Endometrial microvascular endothelial cells (primary cell): Measurements from ENCODE around the gene FCER2. TPM values are rescaled to one million over a fixed set of nuclear protein-coding genes. Genes with fewer than 3 reads are reported as not detected.

Experiments used
- in situ Hi-C: cut with HindIII; loops from 2 replicates; pipeline ENCODE4 v1.10.0; 2017; ENCODE audit warnings: low sequenced_read_pairs, low pct_unique_long_range_greater_than_20kb; ENCODE audit errors: inconsistent ontology term
- total RNA-seq: library from RNA; depleted of rRNA; stranded (reverse); fragments of >200 nt; gene quantifications from one replicate; pipeline ENCODE4 v1.2.3, GENCODE V29; 2015; ENCODE audit errors: inconsistent ontology term

The FCER2 gene
- total RNA-seq, 1 donor from 2014 or later: not detected

DNA sequence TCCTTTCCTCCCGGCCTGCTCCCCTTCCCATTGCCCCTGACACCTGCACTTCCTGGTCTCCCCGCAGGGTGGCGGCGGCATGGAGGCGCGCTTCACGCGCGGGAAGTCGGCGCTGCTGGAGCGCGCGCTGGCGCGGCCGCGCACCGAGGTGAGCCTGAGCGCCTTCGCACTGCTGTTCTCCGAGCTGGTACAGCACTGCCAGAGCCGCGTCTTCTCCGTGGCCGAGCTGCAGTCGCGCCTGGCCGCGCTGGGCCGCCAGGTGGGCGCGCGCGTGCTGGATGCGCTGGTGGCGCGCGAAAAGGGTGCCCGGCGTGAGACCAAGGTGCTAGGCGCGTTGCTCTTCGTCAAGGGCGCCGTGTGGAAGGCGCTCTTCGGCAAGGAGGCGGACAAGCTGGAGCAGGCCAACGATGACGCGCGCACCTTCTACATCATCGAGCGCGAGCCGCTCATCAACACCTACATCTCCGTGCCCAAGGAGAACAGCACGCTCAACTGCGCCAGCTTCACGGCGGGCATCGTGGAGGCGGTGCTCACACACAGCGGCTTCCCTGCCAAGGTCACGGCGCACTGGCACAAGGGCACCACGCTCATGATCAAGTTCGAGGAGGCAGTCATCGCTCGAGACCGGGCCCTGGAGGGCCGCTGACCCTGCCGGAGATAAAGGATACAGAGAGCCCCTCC is 19.6 kb downstream of the FCER2 start:
- in situ Hi-C loops: no loop called here

GRCh38 chr19:7681340-7682174 is 20.4 kb downstream of the FCER2 start:
- in situ Hi-C loops: no loop called here

DNA sequence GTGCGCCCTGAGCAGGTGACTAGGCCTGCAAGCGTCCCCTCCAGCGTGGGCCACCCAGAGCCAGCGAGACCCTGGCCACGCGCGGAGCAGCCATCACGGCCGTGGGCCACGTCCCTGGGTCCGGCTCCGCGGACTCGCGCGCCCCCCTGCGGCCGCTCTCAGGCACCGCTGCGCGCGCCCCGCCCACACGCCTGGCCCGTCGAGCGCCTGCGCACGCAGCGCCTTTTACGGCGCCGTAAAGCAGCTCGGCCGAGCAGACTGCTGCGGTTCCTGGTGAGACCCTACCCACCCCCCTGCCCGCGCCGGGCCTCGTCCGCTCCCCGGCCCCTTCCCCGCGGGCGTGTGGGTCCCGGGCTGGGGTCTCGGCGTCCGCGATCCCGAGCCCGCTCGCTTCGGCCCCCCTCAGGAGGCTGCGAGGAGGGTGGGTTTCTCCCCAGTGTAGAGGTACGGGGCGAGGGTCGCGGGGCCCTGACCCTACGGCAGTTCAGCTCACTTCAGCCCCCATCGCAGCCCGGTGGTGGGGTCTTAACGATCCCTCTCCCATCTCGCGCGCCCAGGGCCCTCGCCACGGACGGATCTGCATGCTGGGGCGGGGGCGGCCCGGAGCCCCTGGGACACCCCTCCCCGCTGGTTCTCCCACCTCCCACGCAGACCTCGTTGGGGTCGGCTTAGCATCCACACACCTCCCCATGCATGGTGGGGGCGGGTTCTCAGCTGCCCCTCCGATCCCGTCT is 21.2 kb downstream of the FCER2 start, which contains the start of gene TRAPPC5:
Gene TRAPPC5 (plus strand): TSS at position 228 of the 734 bp plus-strand sequence. CDS start 1,421 bp downstream, outside the sequence.
- in situ Hi-C loops: no loop called here

DNA sequence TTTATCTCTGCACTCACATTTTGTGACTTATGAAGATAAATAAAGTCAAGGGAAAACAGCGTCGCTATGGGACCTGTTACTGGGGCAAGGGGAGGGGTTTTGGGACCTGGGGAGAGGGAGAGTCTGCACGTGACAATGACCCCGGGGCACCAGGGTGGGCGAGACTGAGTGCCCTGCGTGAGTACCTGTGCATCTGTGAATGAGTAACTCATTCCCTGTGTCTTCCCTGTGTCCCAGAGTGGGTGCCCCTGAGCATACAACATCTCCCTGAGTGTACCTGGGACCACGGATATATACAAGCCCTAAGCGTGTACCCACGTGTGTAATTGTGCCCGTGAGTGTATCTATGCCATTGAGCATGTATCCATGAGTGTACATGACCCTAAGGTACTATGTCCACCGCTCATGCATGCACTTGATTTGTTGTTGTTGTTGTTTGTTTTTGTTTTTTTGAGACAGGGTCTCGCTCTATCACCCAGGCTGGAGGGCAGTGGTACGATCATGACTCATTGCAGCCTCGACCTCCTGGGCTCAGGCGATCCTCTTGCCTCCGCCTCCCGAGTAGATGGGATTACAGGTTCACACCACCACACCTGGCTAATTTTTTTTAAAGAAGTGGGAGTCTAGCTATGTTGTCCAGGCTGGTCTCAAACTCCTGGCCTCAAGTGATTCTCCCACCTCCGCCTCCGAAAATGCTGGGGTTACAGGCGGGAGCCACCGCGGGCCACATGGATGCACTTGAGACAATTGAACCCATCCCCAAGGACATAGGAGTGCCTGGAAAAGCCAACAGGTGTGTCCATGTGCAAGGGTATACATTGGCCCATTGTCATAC is 21.9 kb downstream of the FCER2 start:
- in situ Hi-C loops: no loop called here

DNA sequence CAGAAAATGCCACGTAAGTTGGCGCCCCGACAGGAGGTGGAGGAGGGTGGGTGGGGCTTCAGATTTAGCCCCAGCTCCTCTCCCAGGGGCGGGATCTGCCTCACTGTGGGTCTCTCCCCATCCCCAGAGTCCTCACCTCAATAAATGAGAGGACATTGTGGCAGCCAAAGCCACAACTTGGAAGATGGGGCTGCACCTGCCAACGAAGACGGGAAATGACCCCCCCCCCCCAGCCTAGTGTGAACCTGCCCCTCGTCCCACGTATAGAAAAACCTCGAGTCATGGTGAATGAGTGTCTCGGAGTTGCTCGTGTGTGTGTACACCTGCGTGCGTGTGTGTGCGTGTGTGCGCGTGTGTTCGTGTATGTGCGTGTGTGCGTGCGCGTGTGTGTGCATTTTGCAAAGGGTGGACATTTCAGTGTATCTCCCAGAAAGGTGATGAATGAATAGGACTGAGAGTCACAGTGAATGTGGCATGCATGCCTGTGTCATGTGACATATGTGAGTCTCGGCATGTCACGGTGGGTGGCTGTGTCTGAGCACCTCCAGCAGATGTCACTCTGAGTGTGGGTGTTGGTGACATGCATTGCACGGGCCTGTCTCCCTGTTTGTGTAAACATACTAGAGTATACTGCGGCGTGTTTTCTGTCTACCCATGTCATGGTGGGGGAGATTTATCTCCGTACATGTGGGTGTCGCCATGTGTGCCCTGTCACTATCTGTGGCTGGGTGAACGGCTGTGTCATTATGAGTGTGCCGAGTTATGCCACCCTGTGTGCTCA is 22.8 kb downstream of the FCER2 start:
- in situ Hi-C loops: no loop called here

DNA sequence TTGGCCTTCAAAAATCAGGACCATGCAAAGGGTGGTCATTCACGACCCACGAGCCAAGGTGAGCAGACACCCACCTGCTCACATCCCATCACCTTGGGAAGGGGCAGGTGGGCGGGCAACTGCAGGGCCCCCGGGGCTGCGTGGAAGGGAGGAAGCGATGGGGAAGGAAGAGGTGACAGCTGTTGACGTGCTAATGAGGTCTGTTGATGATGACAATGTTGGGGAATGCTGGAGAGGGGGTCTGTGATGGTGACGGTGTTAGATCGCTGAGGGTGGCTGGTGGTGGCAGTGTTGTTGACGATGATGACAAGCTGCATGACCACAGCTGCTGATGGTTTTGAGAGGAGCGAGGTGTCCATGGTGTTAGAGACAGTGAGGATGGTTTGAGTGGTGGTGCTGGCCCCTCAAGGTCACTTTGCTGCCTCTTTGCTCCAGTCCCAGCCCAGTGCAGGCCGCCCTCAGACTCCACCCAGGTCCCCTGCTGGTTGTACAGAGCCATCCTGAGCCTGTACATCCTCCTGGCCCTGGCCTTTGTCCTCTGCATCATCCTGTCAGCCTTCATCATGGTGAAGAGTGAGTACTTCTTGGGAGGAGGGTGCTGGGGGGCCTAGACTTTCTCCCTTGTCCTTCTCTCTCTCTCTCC is 24.1 kb downstream of the FCER2 start:
- in situ Hi-C loops: no loop called here

- in situ Hi-C loops: no loop called here
These were observed 25.1 kb downstream of the FCER2 start, which contains the start of gene MCEMP1 for GRCh38 chr19:7676854-7677253. TSS of gene MCEMP1 (plus strand) at chr19:7677090. CDS start at chr19:7677121, 31 bp downstream.

- in situ Hi-C loops: no loop called here
These were observed 25.6 kb downstream of the FCER2 start for GRCh38 chr19:7676376-7676775.

DNA sequence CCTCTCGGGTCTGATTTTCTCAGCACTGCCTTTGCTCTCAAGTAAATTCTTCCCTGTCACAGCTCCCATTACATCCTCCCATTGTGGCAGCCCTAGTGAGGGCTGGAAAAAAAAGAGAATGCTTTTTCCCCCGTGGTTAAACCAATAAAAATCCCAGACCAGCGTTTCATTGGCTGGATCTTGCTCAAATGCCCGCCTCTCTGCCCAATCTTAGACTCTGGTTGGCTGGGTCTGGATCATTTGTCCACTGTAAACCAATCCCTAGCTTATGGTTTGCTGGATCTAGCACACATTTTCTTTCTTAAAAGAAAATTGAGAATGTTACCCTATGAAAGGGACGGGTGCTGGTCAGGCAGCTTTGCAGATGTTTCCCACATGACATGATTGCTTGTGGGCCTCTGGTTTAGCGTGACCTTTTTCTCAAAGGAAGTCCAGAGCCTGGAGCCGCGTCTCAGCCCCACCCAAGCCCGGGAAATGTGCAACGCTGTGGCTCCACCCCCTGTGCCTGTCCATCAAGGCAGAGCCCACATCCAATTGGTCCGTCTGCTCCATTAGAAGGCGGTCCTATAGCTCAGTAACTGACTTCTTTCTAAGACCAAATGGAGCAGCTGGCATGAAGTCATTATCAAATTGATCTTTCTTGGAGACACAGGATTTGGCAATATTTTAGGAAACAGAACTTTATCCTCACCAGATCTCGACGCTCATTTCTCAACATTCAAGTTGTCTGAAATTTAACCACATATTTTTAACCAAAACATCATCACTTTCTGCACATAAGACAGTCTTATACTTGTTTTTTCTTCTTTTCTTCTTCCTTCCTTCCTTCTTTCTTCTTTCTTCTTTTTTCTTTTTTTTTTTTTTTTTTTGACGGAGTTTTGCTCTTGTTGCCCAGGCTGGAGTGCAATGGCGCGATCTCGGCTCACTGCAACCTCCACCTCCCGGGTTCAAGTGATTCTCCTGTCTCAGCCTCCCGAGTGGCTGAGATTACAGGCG is 27.6 kb downstream of the FCER2 start:
- in situ Hi-C loops: no loop called here

GRCh38 chr19:7672522-7672921 is 29.4 kb downstream of the FCER2 start:
- in situ Hi-C loops: no loop called here

- in situ Hi-C loops: no loop called here
These were observed 31.1 kb downstream of the FCER2 start for GRCh38 chr19:7670790-7671189.

GRCh38 chr19:7670150-7670783 is 31.7 kb downstream of the FCER2 start:
- in situ Hi-C loops: no loop called here

- in situ Hi-C loops: no loop called here
These were observed 32.3 kb downstream of the FCER2 start for GRCh38 chr19:7669641-7670040.

GRCh38 chr19:7668842-7669241 is 33.1 kb downstream of the FCER2 start, which contains the start of gene RETN:
TSS of gene RETN (plus strand) at chr19:7669049. CDS start at chr19:7669327, 278 bp downstream.
- in situ Hi-C loops: no loop called here

- in situ Hi-C loops: no loop called here
These were observed 36.9 kb downstream of the FCER2 start for GRCh38 chr19:7665076-7665475.

- in situ Hi-C loops: no loop called here
These were observed 38.2 kb downstream of the FCER2 start for GRCh38 chr19:7663706-7664105.
